ENCODE data around the gene INPP5A.
"Not testable (repeated sequence)": the region's sequence is repeated elsewhere in the genome, so short reads cannot be mapped to it uniquely, and the experiment has no call there.

INPP5A gene

GRCh38 chr10:132546567-132547420, 9.2 kb downstream of the INPP5A start:
- no peak for DNase-seq (ENCODE audit: low read depth, low spot score)
- no peak overlapping the region for H3K27ac ChIP-seq

GRCh38 chr10:132547421-132547861, 9.9 kb downstream of the INPP5A start:
- no peak overlapping the region for H3K27ac ChIP-seq
- DNase-seq (ENCODE audit: low read depth, low spot score) = no peak

GRCh38 chr10:132548106-132548823, 10.7 kb downstream of the INPP5A start:
- no peak for DNase-seq (ENCODE audit: low read depth, low spot score)
- H3K27ac ChIP-seq = no peak overlapping the region

GRCh38 chr10:132548869-132549268, 11.3 kb downstream of the INPP5A start:
- H3K27ac ChIP-seq = no peak overlapping the region
- DNase-seq (ENCODE audit: low read depth, low spot score) = no peak

- no peak for DNase-seq (ENCODE audit: low read depth, low spot score)
- no peak overlapping the region for H3K27ac ChIP-seq
Observed at GRCh38 chr10:132549371-132549770, 11.8 kb downstream of the INPP5A start.

- DNase-seq (ENCODE audit: low read depth, low spot score) = no peak
- H3K27ac ChIP-seq = no peak overlapping the region
Observed at GRCh38 chr10:132550366-132551092, 12.9 kb downstream of the INPP5A start.

GRCh38 chr10:132551093-132551807, 13.7 kb downstream of the INPP5A start:
- no peak for DNase-seq (ENCODE audit: low read depth, low spot score)
- no peak overlapping the region for H3K27ac ChIP-seq

GRCh38 chr10:132551808-132552130, 14.2 kb downstream of the INPP5A start:
- no peak overlapping the region for H3K27ac ChIP-seq
- DNase-seq (ENCODE audit: low read depth, low spot score) = no peak

- H3K27ac ChIP-seq; DNase-seq (ENCODE audit: low read depth, low spot score): not testable (repeated sequence)
Observed at GRCh38 chr10:132552635-132553034, 15.0 kb downstream of the INPP5A start.

GRCh38 chr10:132553568-132553967, 16.0 kb downstream of the INPP5A start:
- not testable (repeated sequence) for H3K27ac ChIP-seq; DNase-seq (ENCODE audit: low read depth, low spot score)

GRCh38 chr10:132554053-132554990, 16.7 kb downstream of the INPP5A start:
- DNase-seq (ENCODE audit: low read depth, low spot score) = no peak
- H3K27ac ChIP-seq = no peak overlapping the region

GRCh38 chr10:132554991-132555647, 17.5 kb downstream of the INPP5A start:
- DNase-seq (ENCODE audit: low read depth, low spot score) = no peak
- no peak overlapping the region for H3K27ac ChIP-seq

GRCh38 chr10:132555648-132556575, 18.3 kb downstream of the INPP5A start:
- no peak overlapping the region for H3K27ac ChIP-seq
- DNase-seq (ENCODE audit: low read depth, low spot score) = no peak

GRCh38 chr10:132556994-132557441, 19.4 kb downstream of the INPP5A start:
- H3K27ac ChIP-seq = no peak overlapping the region
- DNase-seq (ENCODE audit: low read depth, low spot score) = no peak

GRCh38 chr10:132557696-132558515, 20.3 kb downstream of the INPP5A start:
- DNase-seq (ENCODE audit: low read depth, low spot score) = no peak
- H3K27ac ChIP-seq = no peak overlapping the region

- DNase-seq (ENCODE audit: low read depth, low spot score) = no peak
- H3K27ac ChIP-seq = no peak overlapping the region
Observed at GRCh38 chr10:132558516-132559413, 21.2 kb downstream of the INPP5A start.
